Measurements from ENCODE around the gene GAR1.

DNA sequence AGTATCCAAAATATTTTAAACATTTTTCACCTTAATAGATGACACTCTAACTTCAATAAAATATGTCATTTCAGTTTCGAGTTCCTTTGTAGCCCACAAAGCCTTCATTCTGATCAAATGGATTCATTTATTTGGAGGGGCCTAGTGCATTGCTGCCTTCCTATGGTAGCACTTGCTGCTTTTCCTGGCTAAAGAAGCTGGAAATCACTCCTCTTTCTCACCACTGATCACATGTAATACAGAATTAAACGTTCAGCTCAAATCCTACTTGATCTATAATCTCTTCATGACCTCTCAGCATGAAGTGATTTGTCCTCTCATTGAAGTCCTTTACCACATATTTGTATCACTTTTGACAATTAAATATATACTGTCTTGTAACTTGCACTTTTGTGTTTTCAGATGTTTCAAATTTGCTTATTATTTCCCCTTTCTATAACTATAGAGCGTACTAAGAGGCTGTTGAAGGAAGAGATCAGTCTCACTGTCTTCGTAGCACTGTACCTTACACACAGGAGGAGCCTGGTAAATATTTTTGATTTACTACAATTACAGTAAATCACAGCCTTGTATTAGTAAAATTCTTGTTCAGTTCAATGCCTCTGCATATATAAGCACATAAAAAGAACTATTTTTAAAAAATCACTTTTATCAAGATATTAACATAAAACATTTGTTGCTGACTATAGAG is 14.3 kb upstream of the GAR1 start:
- TF ChIP-seq, protein P1, sequence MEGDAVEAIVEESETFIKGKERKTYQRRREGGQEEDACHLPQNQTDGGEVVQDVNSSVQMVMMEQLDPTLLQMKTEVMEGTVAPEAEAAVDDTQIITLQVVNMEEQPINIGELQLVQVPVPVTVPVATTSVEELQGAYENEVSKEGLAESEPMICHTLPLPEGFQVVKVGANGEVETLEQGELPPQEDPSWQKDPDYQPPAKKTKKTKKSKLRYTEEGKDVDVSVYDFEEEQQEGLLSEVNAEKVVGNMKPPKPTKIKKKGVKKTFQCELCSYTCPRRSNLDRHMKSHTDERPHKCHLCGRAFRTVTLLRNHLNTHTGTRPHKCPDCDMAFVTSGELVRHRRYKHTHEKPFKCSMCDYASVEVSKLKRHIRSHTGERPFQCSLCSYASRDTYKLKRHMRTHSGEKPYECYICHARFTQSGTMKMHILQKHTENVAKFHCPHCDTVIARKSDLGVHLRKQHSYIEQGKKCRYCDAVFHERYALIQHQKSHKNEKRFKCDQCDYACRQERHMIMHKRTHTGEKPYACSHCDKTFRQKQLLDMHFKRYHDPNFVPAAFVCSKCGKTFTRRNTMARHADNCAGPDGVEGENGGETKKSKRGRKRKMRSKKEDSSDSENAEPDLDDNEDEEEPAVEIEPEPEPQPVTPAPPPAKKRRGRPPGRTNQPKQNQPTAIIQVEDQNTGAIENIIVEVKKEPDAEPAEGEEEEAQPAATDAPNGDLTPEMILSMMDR (IDR thresholded peaks at IDR 0.05): no peak
- TF ChIP-seq POLR2AphosphoS5 (IDR thresholded peaks at IDR 0.05): no peak

Measured in suprapubic skin (tissue), 3 donors.